SU-DHL-6 (cell line): Measurements from ENCODE around the gene CA12.

Source experiments
- H2AFZ ChIP-seq: fragments of 200-600 bp; sonication (generic); 2 replicates; pipeline ENCODE4 v1.6.1; 2014; ENCODE audit warnings: low read depth, mild to moderate bottlenecking, moderate library complexity, mixed read lengths, antibody characterized with exemption, low read length; ENCODE audit not compliant: severe bottlenecking
- H3F3A ChIP-seq: fragments of 200-600 bp; shearing (Covaris generic); 2 replicates; pipeline ENCODE4 v1.6.0; 2016; ENCODE audit warnings: antibody characterized with exemption, mild to moderate bottlenecking; ENCODE audit not compliant: insufficient read depth
- H3K27ac ChIP-seq: fragments of 200-600 bp; sonication (generic); 2 replicates; pipeline ENCODE4 v1.5.1; 2016; ENCODE audit warnings: low read depth, mild to moderate bottlenecking, low read length, moderate library complexity, mixed read lengths
- H3K27me3 ChIP-seq: fragments of 200-600 bp; sonication (generic), shearing (Covaris generic); 2 replicates; pipeline ENCODE4 v1.6.0; 2014; ENCODE audit warnings: mild to moderate bottlenecking, low read length
- H3K36me3 ChIP-seq: fragments of 200-600 bp; sonication (generic); 2 replicates; pipeline ENCODE4 v1.6.1; 2014; ENCODE audit warnings: mild to moderate bottlenecking, low read length, mixed read lengths
- H3K4me2 ChIP-seq: fragments of 300-600, 200-600 bp; shearing (Covaris generic), sonication (generic); 2 replicates; pipeline ENCODE4 v1.6.0; 2014; ENCODE audit warnings: low read length, low read depth, mild to moderate bottlenecking; ENCODE audit not compliant: poor library complexity, severe bottlenecking
- H3K4me3 ChIP-seq: fragments of 200-600 bp; sonication (generic); 2 replicates; pipeline ENCODE4 v1.5.1; 2014; ENCODE audit warnings: antibody characterized with exemption, low read length, mild to moderate bottlenecking, mixed read lengths; ENCODE audit not compliant: insufficient read depth, poor library complexity, severe bottlenecking
- H3K79me2 ChIP-seq: fragments of 200-600 bp; sonication (generic); 2 replicates; pipeline ENCODE4 v1.6.1; 2014; ENCODE audit warnings: mild to moderate bottlenecking, low read length, moderate library complexity; ENCODE audit not compliant: insufficient read depth
- H3K9ac ChIP-seq: fragments of 200-600 bp; sonication (generic); 2 replicates; pipeline ENCODE4 v1.7.0; 2014; ENCODE audit warnings: mild to moderate bottlenecking, low read length
- H3K9me2 ChIP-seq: fragments of 200-600 bp; sonication (generic); replicated peaks from 2 replicates; pipeline ENCODE4 v1.6.1; 2014; ENCODE audit warnings: low read length; ENCODE audit not compliant: insufficient read depth
- H3K9me3 ChIP-seq: fragments of 200-600 bp; sonication (generic); 2 replicates; pipeline ENCODE4 v1.6.1; 2014; ENCODE audit warnings: low read length, mixed read lengths; ENCODE audit not compliant: insufficient read depth
- H4K20me1 ChIP-seq: fragments of 200-600 bp; sonication (generic); 2 replicates; pipeline ENCODE4 v1.6.1; 2014; ENCODE audit warnings: low read depth, mild to moderate bottlenecking, antibody characterized with exemption, low read length, moderate library complexity, mixed read lengths
- EZH2phosphoT487 ChIP-seq: fragments of 200-600 bp; sonication (generic), shearing (Covaris generic); conservative IDR thresholded peaks from 2 replicates; pipeline ENCODE4 v1.6.1; 2018; ENCODE audit warnings: mild to moderate bottlenecking, antibody characterized with exemption, low read length, moderate library complexity, mixed read lengths
- TF ChIP-seq, protein P1 (sequence below): fragments of 200-600 bp; sonication (generic); IDR thresholded peaks from one replicate; pipeline ENCODE4 v1.5.1; 2017; ENCODE audit warnings: antibody characterized with exemption, mild to moderate bottlenecking, low read length, moderate library complexity; ENCODE audit not compliant: insufficient read depth, poor library complexity, severe bottlenecking

Gene CA12

DNA sequence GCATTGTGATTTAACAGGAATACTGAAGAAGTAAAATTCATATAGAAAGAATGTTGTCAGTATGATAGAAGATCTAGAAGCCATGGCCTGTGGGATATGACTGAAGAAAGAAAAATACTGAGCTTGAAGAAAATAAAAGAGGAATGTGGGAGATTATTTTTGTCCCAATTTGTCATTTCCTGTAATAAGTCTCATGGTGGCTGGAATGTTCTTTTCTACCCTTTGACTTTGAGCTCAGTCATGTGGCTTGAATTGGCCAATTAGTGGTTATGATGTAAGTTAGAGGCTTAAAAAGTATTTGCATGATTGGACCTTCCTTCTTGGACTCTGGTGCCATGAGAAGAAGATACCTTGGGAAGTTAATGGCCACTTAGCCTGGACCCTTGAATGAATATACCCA, 90.1 kb downstream of the CA12 start:
- TF ChIP-seq EZH2phosphoT487: no peak
- TF ChIP-seq, protein P1, sequence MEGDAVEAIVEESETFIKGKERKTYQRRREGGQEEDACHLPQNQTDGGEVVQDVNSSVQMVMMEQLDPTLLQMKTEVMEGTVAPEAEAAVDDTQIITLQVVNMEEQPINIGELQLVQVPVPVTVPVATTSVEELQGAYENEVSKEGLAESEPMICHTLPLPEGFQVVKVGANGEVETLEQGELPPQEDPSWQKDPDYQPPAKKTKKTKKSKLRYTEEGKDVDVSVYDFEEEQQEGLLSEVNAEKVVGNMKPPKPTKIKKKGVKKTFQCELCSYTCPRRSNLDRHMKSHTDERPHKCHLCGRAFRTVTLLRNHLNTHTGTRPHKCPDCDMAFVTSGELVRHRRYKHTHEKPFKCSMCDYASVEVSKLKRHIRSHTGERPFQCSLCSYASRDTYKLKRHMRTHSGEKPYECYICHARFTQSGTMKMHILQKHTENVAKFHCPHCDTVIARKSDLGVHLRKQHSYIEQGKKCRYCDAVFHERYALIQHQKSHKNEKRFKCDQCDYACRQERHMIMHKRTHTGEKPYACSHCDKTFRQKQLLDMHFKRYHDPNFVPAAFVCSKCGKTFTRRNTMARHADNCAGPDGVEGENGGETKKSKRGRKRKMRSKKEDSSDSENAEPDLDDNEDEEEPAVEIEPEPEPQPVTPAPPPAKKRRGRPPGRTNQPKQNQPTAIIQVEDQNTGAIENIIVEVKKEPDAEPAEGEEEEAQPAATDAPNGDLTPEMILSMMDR: no peak
- no peaks in the 10 kb centered on the region for H3K9me3 ChIP-seq
- no peak overlapping the region for H2AFZ ChIP-seq
- no peaks in the 10 kb centered on the region for H4K20me1 ChIP-seq
- H3K9me2 ChIP-seq: no peaks in the 10 kb centered on the region
- no peak overlapping the region for H3K4me3 ChIP-seq
- H3K4me2 ChIP-seq: no peak overlapping the region
- no peaks in the 10 kb centered on the region for H3K27me3 ChIP-seq
- no peak overlapping the region for H3K9ac ChIP-seq
- no peaks in the 10 kb centered on the region for H3K36me3 ChIP-seq
- H3F3A ChIP-seq: 0 out of 2 replicates have a peak, but pooled peaks cover 5% of the 10 kb centered on the region
- H3K27ac ChIP-seq: no peak overlapping the region
- H3K79me2 ChIP-seq: no peaks in the 10 kb centered on the region

DNA sequence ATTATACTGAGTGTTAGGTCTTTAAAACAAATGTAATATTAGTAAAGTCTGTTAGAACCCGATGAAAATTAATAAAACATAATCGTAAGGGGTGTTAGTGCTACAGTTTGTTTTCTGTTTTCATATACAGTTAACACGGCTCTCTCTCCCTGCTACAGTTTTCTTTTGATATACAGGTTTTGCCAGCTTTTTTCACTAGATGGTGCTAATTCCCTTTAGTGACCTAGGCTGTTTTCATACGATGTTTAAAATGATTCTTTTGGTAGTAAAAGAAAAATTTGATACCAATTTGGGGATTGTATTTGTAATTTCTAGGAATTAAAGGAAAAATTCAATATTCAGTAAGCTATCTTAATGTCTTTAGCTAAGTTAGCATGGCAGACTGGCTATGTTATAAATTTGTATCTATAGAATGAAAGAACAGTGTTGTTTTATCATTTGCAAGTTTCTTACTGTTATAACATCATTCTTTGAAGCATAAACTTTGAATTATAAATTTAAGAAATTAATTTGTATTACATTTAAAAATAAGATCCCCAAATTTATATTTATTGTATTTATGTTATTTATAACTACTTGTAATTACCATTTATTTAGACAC, 92.8 kb downstream of the CA12 start:
- H3K9me3 ChIP-seq: no peaks in the 10 kb centered on the region
- no peaks in the 10 kb centered on the region for H3K27me3 ChIP-seq
- H3K4me2 ChIP-seq: no peak overlapping the region
- no peaks in the 10 kb centered on the region for H3K79me2 ChIP-seq
- H3K9me2 ChIP-seq: no peaks in the 10 kb centered on the region
- no peak overlapping the region for H3K27ac ChIP-seq
- H3K36me3 ChIP-seq: no peaks in the 10 kb centered on the region; the same call in 1 of the 2 replicates
- no peak overlapping the region for H3K4me3 ChIP-seq
- 0 out of 2 replicates have a peak, but pooled peaks cover 5% of the 10 kb centered on the region for H3F3A ChIP-seq
- no peak overlapping the region for H3K9ac ChIP-seq
- no peaks in the 10 kb centered on the region for H4K20me1 ChIP-seq
- TF ChIP-seq EZH2phosphoT487: no peak
- TF ChIP-seq, protein P1: peak; percentile 72
- H2AFZ ChIP-seq: no peak overlapping the region

DNA sequence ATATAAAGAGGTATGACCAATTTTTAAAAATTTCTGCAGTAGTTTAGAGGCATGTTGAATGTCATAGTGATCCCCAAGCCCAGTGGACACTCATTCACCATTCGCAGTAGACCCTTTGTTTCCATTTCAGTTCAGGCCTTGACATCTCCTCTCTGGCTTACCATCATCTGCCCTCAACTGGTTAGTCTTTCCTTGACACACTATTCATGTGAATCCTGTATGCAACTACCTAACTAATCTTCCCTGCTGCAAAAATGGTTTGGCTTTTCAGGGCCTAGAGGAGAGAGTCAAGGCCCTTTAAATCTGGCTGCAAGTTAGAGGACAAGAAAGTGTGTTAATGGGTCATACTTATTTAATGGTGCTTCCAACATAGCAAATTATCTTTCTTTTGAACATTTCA, 93.3 kb downstream of the CA12 start:
- H3K9me2 ChIP-seq: no peaks in the 10 kb centered on the region
- no peaks in the 10 kb centered on the region for H3K27me3 ChIP-seq
- no peak overlapping the region for H2AFZ ChIP-seq
- no peak overlapping the region for H3K27ac ChIP-seq
- no peaks in the 10 kb centered on the region; the same call in 1 of the 2 replicates for H3K36me3 ChIP-seq
- H3K4me2 ChIP-seq: no peak overlapping the region
- TF ChIP-seq, protein P1: no peak
- no peak for TF ChIP-seq EZH2phosphoT487
- no peak overlapping the region for H3K9ac ChIP-seq
- H3F3A ChIP-seq: 0 out of 2 replicates have a peak, but pooled peaks cover 5% of the 10 kb centered on the region
- H3K4me3 ChIP-seq: no peak overlapping the region
- H4K20me1 ChIP-seq: no peaks in the 10 kb centered on the region
- H3K9me3 ChIP-seq: no peaks in the 10 kb centered on the region
- no peaks in the 10 kb centered on the region for H3K79me2 ChIP-seq
